Mesendoderm (in vitro differentiated cells): ENCODE data around the gene DLG3.

Experiments used
- DNase-seq: peaks from one replicate; pipeline ENCODE4 v3.0.0; 2013
- H2AK5ac ChIP-seq: 2 replicates; pipeline ENCODE4 v1.6.1; 2013; ENCODE audit warnings: low read length, inconsistent platforms
- H2BK120ac ChIP-seq: 2 replicates; pipeline ENCODE4 v1.6.1; 2013; ENCODE audit warnings: low read depth, mild to moderate bottlenecking, low read length, moderate library complexity, mixed read lengths
- H2BK15ac ChIP-seq: replicated peaks from 2 replicates; pipeline ENCODE4 v1.6.1; 2013; ENCODE audit warnings: low read depth, mild to moderate bottlenecking, moderate library complexity
- H2BK5ac ChIP-seq: 2 replicates; pipeline ENCODE4 v1.6.1; 2013; ENCODE audit warnings: low read length, inconsistent platforms
- H3K18ac ChIP-seq: 2 replicates; pipeline ENCODE4 v1.6.1; 2013; ENCODE audit warnings: mild to moderate bottlenecking, low read length, mixed read lengths
- H3K23ac ChIP-seq: one replicate; pipeline ENCODE4 v1.6.1; 2013; ENCODE audit warnings: low read length
- H3K27ac ChIP-seq: 2 replicates; pipeline ENCODE4 v1.5.1; 2013; ENCODE audit warnings: low read depth, mild to moderate bottlenecking, inconsistent platforms, low read length, moderate library complexity
- H3K27me3 ChIP-seq: 2 replicates; pipeline ENCODE4 v1.6.1; 2013; ENCODE audit warnings: low read length, control low read depth, mild to moderate bottlenecking, inconsistent platforms; ENCODE audit not compliant: insufficient read depth, poor library complexity
- H3K36me3 ChIP-seq: 2 replicates; pipeline ENCODE4 v1.6.1; 2013; ENCODE audit warnings: low read length, inconsistent platforms; ENCODE audit not compliant: control insufficient read depth, insufficient read depth
- H3K4ac ChIP-seq: one replicate; pipeline ENCODE4 v1.6.1; 2013; ENCODE audit warnings: low read depth, mild to moderate bottlenecking, low read length, moderate library complexity
- H3K4me1 ChIP-seq: 2 replicates; pipeline ENCODE4 v1.6.1; 2013; ENCODE audit warnings: low read depth, low read length, inconsistent platforms; ENCODE audit not compliant: control insufficient read depth
- H3K4me2 ChIP-seq: 2 replicates; pipeline ENCODE4 v1.6.1; 2013; ENCODE audit warnings: low read length
- H3K4me3 ChIP-seq: 2 replicates; pipeline ENCODE4 v1.5.1; 2013; ENCODE audit warnings: mild to moderate bottlenecking, low read length
- H3K56ac ChIP-seq: one replicate; pipeline ENCODE4 v1.6.1; 2013; ENCODE audit warnings: low read length
- H3K79me1 ChIP-seq: 2 replicates; pipeline ENCODE4 v1.6.1; 2013; ENCODE audit warnings: low read length, inconsistent platforms
- H3K79me2 ChIP-seq: 2 replicates; pipeline ENCODE4 v1.6.1; 2013; ENCODE audit warnings: mild to moderate bottlenecking, low read length; ENCODE audit not compliant: control insufficient read depth, insufficient read depth
- H3K9ac ChIP-seq: 2 replicates; pipeline ENCODE4 v1.6.1; 2013; ENCODE audit warnings: low read length, inconsistent platforms
- H4K5ac ChIP-seq: one replicate; pipeline ENCODE4 v1.6.1; 2013; ENCODE audit warnings: low read length
- H4K8ac ChIP-seq: one replicate; pipeline ENCODE4 v1.6.1; 2013; ENCODE audit warnings: low read depth, mild to moderate bottlenecking, control low read depth, low read length, moderate library complexity
- WGBS: extraction: QIAGEN DNeasy Blood & Tissue Kit; methylation state at CpG from one replicate; pipeline ENCODE4 v1.1.7; 2013; ENCODE audit warnings: low lambda C conversion rate, missing lambda C conversion rate; ENCODE audit not compliant: insufficient coverage; ENCODE audit errors: extremely low coverage; 5-methylcytosine and 5-hydroxymethylcytosine counted together

DLG3 gene

GRCh38 chrX:70411475-70411874 lies 33.2 kb upstream of the DLG3 start:
- Histone ChIP-seq H4K8ac (no peak overlapping the region), H3K9ac (no peak overlapping the region), H3K23ac (no peak overlapping the region), H3K79me1 (no peaks in the 10 kb centered on the region), H2AK5ac (no peak overlapping the region), H3K27ac (no peak overlapping the region), H3K4me2 (no peak overlapping the region), H2BK15ac (no peak overlapping the region), H2BK5ac (no peak overlapping the region), H3K27me3 (no peaks in the 10 kb centered on the region), H3K56ac (no peak overlapping the region), H3K4ac (no peak overlapping the region), H3K18ac (no peak overlapping the region), H3K36me3 (no peaks in the 10 kb centered on the region), H4K5ac (no peak overlapping the region), H3K79me2 (no peaks in the 10 kb centered on the region), H3K4me3 (no peak overlapping the region), H3K4me1 (no peaks in the 10 kb centered on the region), H2BK120ac (no peak overlapping the region)
- DNase-seq, result no peak
- WGBS, result no CpG with 5 or more reads among the region's 3 CpGs

GRCh38 chrX:70421618-70422017 lies 23.0 kb upstream of the DLG3 start:
- no peak overlapping the region for H3K27ac ChIP-seq
- no peak overlapping the region for H3K18ac ChIP-seq
- no peaks in the 10 kb centered on the region for H3K4me1 ChIP-seq
- H3K23ac ChIP-seq, result no peak overlapping the region
- H2BK120ac ChIP-seq, result no peak overlapping the region
- H3K4me2 ChIP-seq, result no peak overlapping the region
- H2AK5ac ChIP-seq, result no peak overlapping the region
- H2BK15ac ChIP-seq, result no peak overlapping the region
- no peaks in the 10 kb centered on the region for H3K79me1 ChIP-seq
- no peak overlapping the region for H3K9ac ChIP-seq
- H3K27me3 ChIP-seq, result no peaks in the 10 kb centered on the region
- no peaks in the 10 kb centered on the region for H3K79me2 ChIP-seq
- no peak overlapping the region for H4K8ac ChIP-seq
- no peak overlapping the region for H4K5ac ChIP-seq
- DNase-seq, result peak; percentile 5
- no peak overlapping the region for H3K4me3 ChIP-seq
- H3K56ac ChIP-seq, result no peak overlapping the region
- H3K4ac ChIP-seq, result no peak overlapping the region
- H2BK5ac ChIP-seq, result no peak overlapping the region
- no peaks in the 10 kb centered on the region for H3K36me3 ChIP-seq
- WGBS, result no CpG with 5 or more reads among the region's 2 CpGs

- H3K79me1 ChIP-seq, result no peaks in the 10 kb centered on the region
- H3K9ac ChIP-seq, result peak within 1 kb of the TSS; percentile 22
- no peak within 1 kb of the TSS for H3K18ac ChIP-seq
- peak within 1 kb of the TSS; percentile 60 for H3K56ac ChIP-seq
- H3K36me3 ChIP-seq, result no peaks in the 10 kb centered on the region
- no peak within 1 kb of the TSS for H3K23ac ChIP-seq
- H4K5ac ChIP-seq, result no peak within 1 kb of the TSS
- no CpG with 5 or more reads among the region's 11 CpGs for WGBS
- no peak within 1 kb of the TSS for H2BK120ac ChIP-seq
- H4K8ac ChIP-seq, result no peak within 1 kb of the TSS
- no peak within 1 kb of the TSS for H3K27ac ChIP-seq
- no peak within 1 kb of the TSS for H2BK15ac ChIP-seq
- peak within 1 kb of the TSS; percentile 18 for H3K4me2 ChIP-seq
- H3K4me3 ChIP-seq, result no peak within 1 kb of the TSS
- H3K4ac ChIP-seq, result no peak within 1 kb of the TSS
- no peak within 1 kb of the TSS for H2BK5ac ChIP-seq
- H3K79me2 ChIP-seq, result no peaks in the 10 kb centered on the region
- no peaks in the 10 kb centered on the region for H3K4me1 ChIP-seq
- H3K27me3 ChIP-seq, result no peaks in the 10 kb centered on the region
- DNase-seq, result peak; percentile 94
- H2AK5ac ChIP-seq, result no peak within 1 kb of the TSS
Measured at GRCh38 chrX:70422851-70423341, 21.7 kb upstream of the DLG3 start, which contains the start of gene GDPD2. GDPD2 (plus strand) TSS chrX:70423314; CDS start chrX:70424985, 1,671 bp downstream.

- H4K8ac ChIP-seq, result no peak overlapping the region
- no peak overlapping the region for H3K4me3 ChIP-seq
- no peak overlapping the region for H3K18ac ChIP-seq
- no peaks in the 10 kb centered on the region for H3K4me1 ChIP-seq
- H3K4me2 ChIP-seq, result no peak overlapping the region
- H2AK5ac ChIP-seq, result no peak overlapping the region
- no peak overlapping the region for H2BK120ac ChIP-seq
- H2BK5ac ChIP-seq, result no peak overlapping the region
- WGBS, result no CpG with 5 or more reads among the region's 10 CpGs
- no peak overlapping the region for H2BK15ac ChIP-seq
- no peak overlapping the region for H3K23ac ChIP-seq
- no peak overlapping the region for H3K4ac ChIP-seq
- no peak overlapping the region for H3K56ac ChIP-seq
- H3K79me1 ChIP-seq, result no peaks in the 10 kb centered on the region
- H3K27ac ChIP-seq, result no peak overlapping the region
- H4K5ac ChIP-seq, result no peak overlapping the region
- H3K79me2 ChIP-seq, result no peaks in the 10 kb centered on the region
- H3K36me3 ChIP-seq, result no peaks in the 10 kb centered on the region
- DNase-seq, result peak; percentile 28
- no peak overlapping the region for H3K9ac ChIP-seq
- no peaks in the 10 kb centered on the region for H3K27me3 ChIP-seq
Measured at GRCh38 chrX:70423936-70424675, 20.5 kb upstream of the DLG3 start.

GRCh38 chrX:70424801-70425200 lies 19.8 kb upstream of the DLG3 start:
- no peak overlapping the region for H4K5ac ChIP-seq
- H4K8ac ChIP-seq, result no peak overlapping the region
- no peak overlapping the region for H3K27ac ChIP-seq
- H3K36me3 ChIP-seq, result no peaks in the 10 kb centered on the region
- no peak for DNase-seq
- no peak overlapping the region for H3K4ac ChIP-seq
- H3K18ac ChIP-seq, result no peak overlapping the region
- H3K4me1 ChIP-seq, result no peaks in the 10 kb centered on the region
- H3K79me2 ChIP-seq, result no peaks in the 10 kb centered on the region
- no peak overlapping the region for H2BK5ac ChIP-seq
- H3K56ac ChIP-seq, result no peak overlapping the region
- no peaks in the 10 kb centered on the region for H3K79me1 ChIP-seq
- H2BK15ac ChIP-seq, result no peak overlapping the region
- no peak overlapping the region for H2AK5ac ChIP-seq
- no peaks in the 10 kb centered on the region for H3K27me3 ChIP-seq
- WGBS, result no CpG with 5 or more reads among the region's 10 CpGs
- H3K23ac ChIP-seq, result no peak overlapping the region
- no peak overlapping the region for H3K4me2 ChIP-seq
- no peak overlapping the region for H2BK120ac ChIP-seq
- H3K9ac ChIP-seq, result no peak overlapping the region
- no peak overlapping the region for H3K4me3 ChIP-seq
